Sciatic nerve (tissue), 2 donors: ENCODE data around the gene NKX3-2. TPM values are rescaled to one million over a fixed set of nuclear protein-coding genes. Genes with fewer than 3 reads are reported as not detected.

ENCODE experiments used
- ATAC-seq: fragments of 200-7000 bp; cut with Tn5 transposase; one replicate; pipeline ENCODE4 v1.9.1; 2020; ENCODE audit warnings: mild to moderate bottlenecking, moderate library complexity
- DNase-seq: peaks from one replicate; pipeline ENCODE4 v3.0.0-alpha.2; 2020; ENCODE audit warnings: low spot score
- intact Hi-C: fragments of 100-400 bp; cut with DNase I; formaldehyde crosslinking; loops from one replicate; pipeline ENCODE4 v1.14.2; 2022
- total RNA-seq: library from RNA; stranded (reverse); fragmentation: NEBNext Ultra II Directional; extraction: Animal tissue kit (Norgen Biotek cat#: 25700); gene quantifications from one replicate; pipeline ENCODE4 v1.2.1, GENCODE V29; 2021
- donor health status: DM: no; HTN: no; CAD: no.
- donor health status: DM: no; HTN: no; CAD: no.

Gene NKX3-2
- total RNA-seq, 1 donor from 2014 or later = not detected

- intact Hi-C loops = no loop called here
- DNase-seq (no peak), ATAC-seq (no peak)
Measured at GRCh38 chr4:13535708-13536361, 8.5 kb downstream of the NKX3-2 start.

- ATAC-seq (no peak), DNase-seq (no peak)
- intact Hi-C loops = no loop called here
Measured at GRCh38 chr4:13535118-13535517, 9.2 kb downstream of the NKX3-2 start.

GRCh38 chr4:13534344-13535063 lies 9.8 kb downstream of the NKX3-2 start:
- intact Hi-C loops = no loop called here
- DNase-seq (no peak), ATAC-seq (no peak)

GRCh38 chr4:13533670-13534343 lies 10.5 kb downstream of the NKX3-2 start:
- ATAC-seq (no peak), DNase-seq (no peak)
- intact Hi-C loops = no loop called here

- no peak for ATAC-seq
- intact Hi-C loops = no loop called here
- no peak for DNase-seq
Measured at GRCh38 chr4:13531625-13531998, 12.7 kb downstream of the NKX3-2 start.

- DNase-seq = no peak
- intact Hi-C loops = no loop called here
- ATAC-seq = no peak
Measured at GRCh38 chr4:13530823-13531624, 13.3 kb downstream of the NKX3-2 start.

- intact Hi-C loops = no loop called here
- DNase-seq (no peak), ATAC-seq (no peak)
Measured at GRCh38 chr4:13529128-13529919, 15.0 kb downstream of the NKX3-2 start.

- intact Hi-C loops = no loop called here
- ATAC-seq (no peak), DNase-seq (no peak)
Measured at GRCh38 chr4:13528821-13529127, 15.5 kb downstream of the NKX3-2 start.

- intact Hi-C loops = no loop called here
- ATAC-seq = no peak
- DNase-seq = no peak
Measured at GRCh38 chr4:13527981-13528820, 16.1 kb downstream of the NKX3-2 start.

- intact Hi-C loops = no loop called here
- DNase-seq (no peak), ATAC-seq (no peak)
Measured at GRCh38 chr4:13527192-13527980, 16.9 kb downstream of the NKX3-2 start.

- DNase-seq (no peak), ATAC-seq (no peak)
- intact Hi-C loops = no loop called here
Measured at GRCh38 chr4:13526658-13527057, 17.6 kb downstream of the NKX3-2 start.

- DNase-seq = no peak
- intact Hi-C loops = no loop called here
- no peak for ATAC-seq
Measured at GRCh38 chr4:13525606-13526281, 18.6 kb downstream of the NKX3-2 start.

GRCh38 chr4:13524504-13525243 lies 19.6 kb downstream of the NKX3-2 start:
- DNase-seq = no peak
- no peak for ATAC-seq
- intact Hi-C loops = no loop called here

- ATAC-seq (no peak), DNase-seq (no peak)
- intact Hi-C loops = no loop called here
Measured at GRCh38 chr4:13523591-13524503, 20.5 kb downstream of the NKX3-2 start.

GRCh38 chr4:13523105-13523477 lies 21.2 kb downstream of the NKX3-2 start:
- intact Hi-C loops = no loop called here
- ATAC-seq = no peak
- DNase-seq = no peak
